HG02973 (cell line): ENCODE measurements around the gene ABHD10.

Experiments used
- ATAC-seq: cut with Tn5 transposase; IDR thresholded peaks from one replicate; pipeline ENCODE4 v1.9.1; 2021; ENCODE audit warnings: moderate library complexity; ENCODE audit not compliant: unreplicated experiment

ABHD10 gene

DNA sequence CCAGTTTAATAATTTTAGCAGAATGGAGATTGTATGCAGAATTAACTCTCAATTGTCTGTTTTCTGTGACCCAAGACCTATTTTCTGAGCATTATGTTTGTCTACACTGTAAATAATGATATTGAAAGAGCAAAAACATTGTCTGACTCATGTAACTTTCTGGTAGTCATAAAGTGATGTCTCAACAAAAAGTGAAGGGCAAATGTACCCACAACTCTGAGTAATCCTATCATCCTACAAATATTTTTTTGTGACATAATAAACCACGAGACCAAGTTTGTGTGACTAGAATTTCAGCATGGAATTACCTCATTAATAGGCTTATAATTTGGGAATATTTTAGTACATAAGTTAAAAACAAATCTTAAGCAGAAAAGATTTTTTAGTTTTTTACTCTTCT is 15.4 kb upstream of the ABHD10 start:
- ATAC-seq = no peak

DNA sequence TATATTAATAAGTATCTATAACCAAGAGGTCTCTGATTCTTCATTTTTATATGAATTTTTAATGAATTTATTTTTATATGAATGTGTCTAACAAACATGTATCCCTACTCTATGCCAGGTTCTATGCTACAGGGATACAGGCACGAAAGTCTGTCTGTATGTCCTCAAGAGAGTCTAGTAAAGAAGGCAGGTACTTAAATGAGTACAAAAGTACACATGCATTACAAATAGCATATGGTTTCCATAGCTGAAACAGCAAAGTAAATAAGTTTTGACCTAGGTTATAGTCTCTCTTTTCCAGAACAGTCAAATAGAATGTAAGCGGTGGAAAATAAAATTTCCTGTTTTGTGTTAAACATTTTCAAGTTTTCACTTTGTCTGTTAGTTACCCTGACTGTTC is 13.3 kb upstream of the ABHD10 start:
- no peak for ATAC-seq

DNA sequence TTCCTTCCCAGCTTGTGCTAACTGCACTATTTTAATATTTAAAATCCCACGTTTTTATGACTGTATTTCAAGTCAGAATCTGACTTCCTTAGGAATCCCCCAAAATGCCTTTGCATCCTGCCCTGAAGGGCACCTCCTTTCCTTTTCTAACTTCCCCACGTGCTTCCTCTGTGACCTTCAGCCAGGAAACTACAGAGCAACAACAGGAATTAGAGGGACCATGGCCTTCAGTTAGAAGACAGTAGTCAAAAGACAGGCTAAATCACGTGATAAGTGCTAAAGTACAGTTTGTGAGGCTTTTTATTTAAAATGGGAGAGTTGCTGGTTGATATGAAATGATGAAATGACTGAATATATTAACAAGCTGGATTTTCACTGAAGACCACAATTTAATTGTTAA is 11.8 kb upstream of the ABHD10 start:
- ATAC-seq = no peak

DNA sequence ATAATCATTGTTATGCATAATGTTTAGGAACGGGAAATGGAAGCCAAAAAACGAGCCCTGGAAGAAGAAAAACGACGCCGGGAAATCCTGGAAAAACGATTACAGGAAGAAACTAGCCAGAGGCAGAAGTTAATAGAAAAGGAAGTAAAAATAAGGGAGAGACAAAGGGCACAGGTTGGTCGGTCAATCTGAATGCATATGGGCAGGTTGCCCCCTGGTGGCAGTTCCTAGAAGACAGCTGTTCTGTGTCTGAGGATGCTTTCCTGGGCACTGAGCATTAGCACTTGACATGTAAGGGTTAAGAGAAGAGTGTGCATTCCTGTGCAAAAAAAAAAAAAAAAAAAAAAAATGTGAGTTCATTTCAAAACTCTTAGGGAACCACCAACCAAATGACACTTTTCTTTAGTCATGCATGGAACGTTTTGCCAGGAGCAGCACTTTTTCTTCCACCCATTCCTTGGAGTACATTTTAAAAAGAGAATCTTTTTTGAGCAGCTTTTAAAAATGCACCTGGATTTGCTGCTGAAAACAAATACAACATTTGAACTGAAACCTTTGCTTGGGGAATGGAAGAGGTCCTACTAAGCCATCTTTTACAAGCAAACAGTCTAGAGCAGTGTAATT is 11.1 kb upstream of the ABHD10 start:
- peak; percentile 95 for ATAC-seq

DNA sequence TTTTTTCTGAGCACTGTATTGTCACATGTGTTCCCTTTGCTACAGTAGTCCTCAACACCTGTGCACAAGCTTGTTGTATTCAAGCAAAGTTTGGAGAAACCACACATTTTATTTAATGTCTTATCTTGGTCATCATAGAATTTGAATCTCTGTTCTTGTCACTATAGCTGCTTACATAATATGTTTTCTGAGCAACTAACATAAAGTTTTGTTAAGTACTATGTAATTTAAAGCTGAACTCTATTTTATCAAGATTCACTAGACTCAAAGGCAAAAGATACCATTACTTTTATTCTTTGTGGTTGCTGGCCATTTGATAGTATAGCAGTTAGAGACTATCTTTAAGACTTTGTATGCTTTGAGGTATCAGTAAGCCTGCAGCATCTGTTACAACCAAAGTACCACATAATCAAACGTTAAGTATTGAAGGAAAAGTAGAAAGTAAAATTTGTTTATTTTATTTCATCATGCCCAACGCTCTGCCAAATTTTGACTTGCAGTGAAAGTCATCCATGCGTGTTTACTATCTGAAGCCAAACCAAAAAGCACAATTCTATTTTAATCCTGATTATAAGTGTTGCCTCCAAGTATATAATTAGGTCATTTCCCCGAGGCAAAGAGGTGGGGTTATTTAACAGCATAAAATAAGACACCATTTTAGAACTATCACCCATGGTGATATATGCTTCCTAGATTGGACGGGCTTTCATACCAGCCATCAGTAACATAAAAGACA is 10.3 kb upstream of the ABHD10 start:
- no peak for ATAC-seq

DNA sequence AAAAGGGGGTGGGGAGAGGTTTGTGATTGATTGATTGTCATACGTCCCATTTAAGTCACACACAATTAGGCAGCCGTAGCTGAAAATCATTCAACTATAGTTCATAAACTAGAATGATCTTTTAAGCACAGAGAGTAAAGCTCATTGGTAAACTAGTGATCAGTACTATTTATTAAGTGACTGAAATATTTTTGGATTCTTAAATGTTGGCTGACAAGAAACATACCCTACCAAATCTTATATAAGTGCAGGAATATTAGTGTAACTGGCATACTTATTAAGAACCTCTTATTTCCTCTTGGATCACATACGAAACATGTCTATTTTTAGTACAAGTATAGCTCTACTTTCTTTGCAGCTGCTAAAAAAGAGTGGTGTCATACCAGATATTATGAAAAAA is 8.4 kb upstream of the ABHD10 start:
- ATAC-seq = no peak

DNA sequence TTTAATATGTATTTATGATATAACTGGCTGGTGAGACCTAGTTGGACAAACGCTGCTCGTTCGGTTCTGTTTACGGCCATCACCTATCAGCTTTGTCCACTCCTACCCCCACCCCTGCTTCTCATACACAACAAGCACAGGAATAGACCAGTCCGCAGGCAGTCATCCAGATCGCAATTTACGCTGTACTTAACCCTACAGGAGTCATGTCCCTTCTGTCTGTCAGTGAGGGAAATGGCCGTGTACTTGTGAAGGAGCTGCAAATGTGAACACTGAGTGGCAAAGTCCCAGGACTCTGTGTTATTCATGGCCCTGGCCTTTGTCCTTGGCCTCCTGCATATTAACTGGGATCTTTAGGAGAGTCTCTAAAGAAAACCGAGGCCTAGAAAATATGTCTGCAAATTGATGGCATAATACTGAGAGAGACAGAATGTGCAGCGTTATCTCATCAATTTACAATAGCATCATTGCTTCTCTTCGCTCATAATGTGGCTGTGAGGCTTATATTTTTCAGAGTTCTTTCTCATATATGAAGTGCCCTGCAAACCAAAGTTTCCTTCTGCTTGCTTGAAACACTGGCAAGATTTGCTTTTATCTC is 7.2 kb upstream of the ABHD10 start:
- no peak for ATAC-seq

DNA sequence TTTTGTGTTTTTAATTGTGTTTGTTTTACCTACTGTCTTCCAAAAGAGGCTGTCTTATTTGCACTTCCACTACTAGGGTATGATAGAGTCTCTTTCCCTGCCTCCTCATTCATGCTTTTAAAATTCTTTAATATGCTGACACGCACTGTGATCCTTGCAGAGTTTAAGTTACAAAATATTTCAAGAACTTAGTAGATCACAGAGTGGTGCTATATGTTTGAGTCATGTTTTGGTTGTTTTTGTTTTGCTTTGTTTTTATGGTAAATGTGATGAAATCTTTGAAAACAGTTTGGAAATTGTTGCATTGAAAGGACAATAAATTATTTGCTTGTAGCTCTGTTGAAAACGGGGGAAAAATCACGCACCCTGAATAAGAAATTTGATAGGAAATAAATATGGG is 5.9 kb upstream of the ABHD10 start:
- ATAC-seq = no peak

DNA sequence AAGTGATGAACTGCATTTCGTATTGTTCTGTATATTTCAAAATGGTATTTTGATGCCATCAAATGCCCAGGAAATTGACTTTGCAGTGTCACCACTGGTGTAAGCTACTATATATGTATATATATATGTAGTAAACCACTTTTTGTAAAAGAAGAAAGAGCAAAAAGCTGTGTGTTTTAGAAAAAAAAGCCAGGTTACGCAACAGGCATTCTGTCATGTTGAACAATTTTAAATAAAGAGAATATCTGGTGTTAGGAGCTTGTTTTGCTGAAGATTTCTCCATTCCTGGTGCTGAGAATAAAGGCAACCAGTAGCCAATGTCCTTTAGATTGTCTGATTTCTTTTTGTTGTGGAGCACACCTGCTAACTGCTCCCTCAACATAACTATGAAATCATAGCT is 3.7 kb upstream of the ABHD10 start:
- no peak for ATAC-seq

DNA sequence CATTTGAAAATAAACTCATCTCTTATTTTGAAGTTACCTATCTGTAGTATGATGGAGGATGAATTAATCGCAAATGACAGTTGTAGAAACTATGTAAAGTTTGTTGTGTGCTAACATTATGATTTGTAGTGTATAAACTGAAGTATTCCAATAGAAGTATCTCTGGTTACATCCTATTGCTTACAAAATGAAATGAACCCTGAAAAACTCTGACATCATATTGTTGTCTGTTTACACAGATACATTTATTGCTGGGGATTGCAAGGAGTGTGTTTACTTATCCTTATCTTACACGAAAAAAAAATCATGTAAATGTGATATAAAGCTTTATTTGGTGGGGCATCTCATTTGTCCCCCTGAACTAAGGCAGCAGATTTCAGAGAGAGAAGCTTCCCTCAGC is 2.6 kb upstream of the ABHD10 start:
- ATAC-seq = no peak

DNA sequence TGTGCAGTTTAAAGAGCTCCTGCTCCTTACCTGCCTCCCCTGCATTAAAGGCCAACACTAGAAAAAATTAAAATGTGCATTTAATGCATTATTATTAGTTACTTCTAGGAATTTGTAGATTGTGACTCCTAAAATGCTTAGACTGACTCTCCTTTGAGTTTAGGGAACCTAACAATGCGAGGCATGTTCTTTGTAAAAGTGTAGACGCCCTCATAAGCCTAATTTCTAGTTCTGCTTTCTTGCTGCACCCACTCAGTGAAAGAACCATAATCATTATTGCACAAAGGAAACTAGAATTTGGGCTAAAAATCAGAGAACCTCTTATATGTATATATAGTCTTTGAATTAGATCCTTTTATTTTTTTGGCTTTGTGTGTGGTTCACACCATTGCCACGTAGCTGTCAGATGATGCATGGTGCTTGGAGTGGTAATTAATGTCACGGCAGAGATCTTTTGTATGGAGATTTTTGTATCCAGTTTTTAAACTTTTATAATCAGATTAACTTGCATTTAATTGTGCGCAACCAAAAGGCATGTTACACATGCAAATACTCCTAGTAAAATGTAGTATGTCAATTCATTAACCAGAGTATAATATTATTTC is 710 bp downstream of the ABHD10 start:
- ATAC-seq = peak; percentile 57

DNA sequence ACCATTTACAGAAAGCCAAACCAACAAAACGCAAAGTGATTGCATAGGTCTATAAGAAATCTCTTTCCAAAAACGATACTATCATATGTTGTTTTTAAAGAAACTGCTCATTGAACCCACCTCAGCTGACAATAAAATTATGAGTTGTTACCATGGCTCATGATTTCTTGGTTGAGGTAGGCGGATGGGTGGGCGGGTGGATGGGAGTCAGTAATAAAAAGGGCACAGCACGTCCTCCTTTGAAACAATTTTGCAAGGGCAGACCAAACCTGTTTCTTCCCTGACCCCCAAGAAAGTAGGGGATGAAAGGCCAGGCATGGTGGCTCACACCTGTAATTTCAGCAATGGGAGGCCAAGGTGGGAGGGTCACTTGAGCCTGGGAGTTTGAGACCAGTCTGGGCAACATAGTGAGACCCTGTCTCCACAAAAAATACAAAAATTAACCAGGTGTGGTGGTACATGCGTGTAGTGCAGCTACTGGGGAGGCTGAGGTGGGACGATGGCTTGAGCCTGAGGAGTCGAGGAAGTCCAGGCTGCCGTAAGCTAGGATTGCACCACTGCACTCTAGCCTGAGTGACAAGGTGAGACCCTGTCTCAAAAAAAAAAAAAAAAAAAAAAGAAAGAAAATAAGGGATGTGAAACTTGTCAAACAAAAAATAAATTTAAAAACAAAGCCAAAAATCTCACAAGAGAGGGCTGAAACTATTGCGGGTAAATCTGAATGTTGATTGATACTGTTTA is 2.1 kb downstream of the ABHD10 start:
- no peak for ATAC-seq

DNA sequence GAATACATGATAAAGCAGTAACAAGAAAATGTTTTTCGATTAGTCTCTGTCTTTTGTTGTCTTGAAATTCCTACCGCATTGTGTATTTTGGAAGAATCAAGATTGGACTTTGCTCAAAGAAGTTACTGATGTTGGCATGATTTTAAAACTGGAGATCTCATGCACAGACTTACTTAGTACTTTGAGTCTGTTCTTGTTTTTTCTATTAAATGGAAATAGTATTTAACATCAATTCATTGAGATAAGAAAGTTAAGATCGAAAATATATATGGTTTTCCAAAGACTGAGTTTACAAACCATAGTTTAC is 2.6 kb downstream of the ABHD10 start:
- no peak for ATAC-seq

DNA sequence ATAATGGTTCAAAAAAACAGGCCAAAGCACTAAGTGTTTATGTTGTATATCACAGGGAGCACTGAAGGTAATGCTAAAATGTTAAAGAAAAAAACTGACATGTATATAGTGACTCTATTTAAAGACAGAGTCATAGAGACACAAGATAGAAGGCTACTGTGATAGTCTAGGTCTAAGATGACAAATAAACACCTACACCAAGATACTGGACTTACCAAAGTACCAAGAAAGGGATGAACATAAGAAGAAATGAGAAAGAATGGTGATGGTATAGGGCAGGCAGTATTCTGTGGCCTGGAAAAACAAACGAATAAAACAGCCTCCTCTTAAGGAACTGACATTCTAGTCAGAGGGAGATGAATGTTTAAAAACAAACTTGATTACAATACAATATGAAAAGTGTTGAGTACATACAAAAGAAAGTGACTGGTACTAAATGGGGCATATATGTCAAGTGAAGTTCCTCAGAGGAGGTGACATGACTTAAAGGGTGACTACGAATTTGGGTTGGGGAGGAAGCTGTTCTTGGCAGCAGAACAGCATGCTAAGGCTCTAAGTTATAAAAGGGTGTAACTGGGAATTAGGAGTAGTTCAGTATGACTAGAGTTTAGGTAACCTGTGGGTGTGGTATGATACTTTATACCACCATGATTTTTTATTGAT is 5.9 kb downstream of the ABHD10 start:
- ATAC-seq = no peak

DNA sequence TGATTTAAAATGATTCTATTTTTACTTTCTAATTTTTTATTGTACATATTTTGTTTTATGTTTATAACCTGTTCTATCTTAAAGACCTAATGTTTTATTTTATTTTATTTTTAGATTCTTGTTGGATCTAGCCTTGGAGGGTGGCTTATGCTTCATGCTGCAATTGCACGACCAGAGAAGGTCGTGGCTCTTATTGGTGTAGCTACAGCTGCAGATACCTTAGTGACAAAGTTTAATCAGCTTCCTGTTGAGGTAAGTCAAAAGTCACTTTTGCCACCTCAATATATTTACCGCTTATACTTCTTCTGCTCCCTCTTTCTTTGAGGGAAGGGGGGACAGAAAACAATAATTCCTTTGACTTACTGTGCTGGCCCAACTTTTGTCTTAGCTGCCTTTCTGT is 8.0 kb downstream of the ABHD10 start:
- no peak for ATAC-seq

DNA sequence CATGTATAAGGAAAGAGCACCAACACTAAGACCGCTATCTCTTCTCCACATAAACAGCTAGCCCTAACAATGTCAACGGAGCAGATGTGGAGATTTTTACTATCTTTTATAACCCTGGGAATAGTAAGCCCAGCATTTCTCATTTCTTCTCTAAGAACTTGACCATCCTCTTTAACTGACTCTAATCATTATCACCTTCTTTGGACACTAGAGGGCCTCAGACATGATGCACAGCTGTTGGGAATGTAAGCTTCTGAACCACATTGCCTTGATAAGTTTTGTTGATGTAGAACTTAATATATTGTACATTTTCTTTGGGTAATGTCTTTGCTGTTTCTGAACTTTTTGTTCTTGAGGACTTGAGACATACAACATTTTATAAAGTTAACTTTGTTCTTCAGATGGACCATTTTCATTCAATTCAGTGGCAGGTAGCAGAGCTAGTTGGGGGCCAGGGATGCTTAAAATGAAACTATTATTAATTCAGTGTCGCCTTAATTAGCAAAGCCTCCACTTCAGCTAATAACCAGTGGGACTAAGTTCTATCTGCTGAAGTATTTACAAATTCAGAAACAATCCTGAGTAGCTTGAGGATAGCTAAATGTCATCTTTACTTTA is 10.3 kb downstream of the ABHD10 start:
- ATAC-seq = peak; percentile 80

DNA sequence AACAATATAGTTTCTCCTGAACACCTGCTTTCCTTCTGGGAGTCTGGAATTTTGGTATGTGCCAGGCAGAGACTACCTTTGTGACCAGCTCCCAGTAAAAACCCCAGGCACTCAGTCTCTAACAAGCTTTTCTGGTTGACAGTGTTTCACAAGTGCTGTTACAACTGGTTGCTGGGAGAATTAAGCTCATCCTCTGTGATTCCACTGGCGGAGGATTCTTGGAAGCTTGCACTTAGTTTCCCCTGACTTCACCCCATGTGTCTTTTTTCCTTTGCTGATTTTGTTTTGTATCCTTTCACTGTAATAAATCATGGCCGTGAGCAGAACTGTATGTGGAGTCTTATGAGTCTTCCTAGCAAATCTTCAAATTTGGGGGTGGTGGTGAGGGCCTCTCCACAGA is 14.2 kb downstream of the ABHD10 start:
- ATAC-seq = no peak

DNA sequence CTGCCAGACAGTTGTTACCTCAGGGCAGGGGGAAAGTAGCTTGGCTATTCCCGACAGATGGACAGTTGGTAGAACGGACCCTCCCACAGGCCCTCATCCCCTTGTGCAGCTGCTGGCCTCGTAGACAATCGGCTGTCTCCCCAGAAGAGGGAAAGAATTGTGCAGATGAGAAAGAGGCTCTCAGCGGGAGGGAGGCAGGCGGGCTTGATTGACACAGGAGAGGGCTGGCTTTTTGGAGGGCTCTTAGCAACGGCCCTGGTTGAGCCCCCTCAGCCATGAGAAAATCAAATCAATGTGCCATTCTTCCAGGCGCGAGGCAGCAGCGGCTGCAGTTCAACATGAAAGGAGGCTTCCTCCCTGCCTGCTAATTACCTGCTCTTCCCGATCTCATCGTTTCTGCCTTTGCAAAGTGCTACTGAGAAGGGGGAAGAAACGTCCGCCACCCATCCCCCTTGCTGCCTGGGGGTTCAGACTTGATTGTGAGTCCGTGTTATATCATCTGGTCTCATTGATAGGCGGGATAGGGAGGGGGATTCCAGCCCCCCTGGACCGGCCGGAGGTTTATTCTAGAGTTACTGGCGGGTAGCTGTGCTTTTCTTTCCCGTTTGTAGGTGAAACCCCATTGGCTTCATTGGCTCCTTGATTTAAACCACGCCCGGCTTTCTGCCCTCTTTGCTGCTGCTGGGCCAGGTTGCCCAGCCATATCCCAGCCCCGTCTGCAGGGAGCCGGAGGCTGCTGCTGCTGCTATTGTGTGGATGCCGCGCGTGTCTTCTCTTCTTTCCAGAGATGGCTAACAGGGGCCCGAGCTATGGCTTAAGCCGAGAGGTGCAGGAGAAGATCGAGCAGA is 20.0 kb downstream of the ABHD10 start, which contains the start of gene TAGLN3:
TSS of gene TAGLN3 (plus strand) at position 287 of the 848 bp plus-strand sequence. CDS start at position 788, 501 bp downstream.
- no peak for ATAC-seq

DNA sequence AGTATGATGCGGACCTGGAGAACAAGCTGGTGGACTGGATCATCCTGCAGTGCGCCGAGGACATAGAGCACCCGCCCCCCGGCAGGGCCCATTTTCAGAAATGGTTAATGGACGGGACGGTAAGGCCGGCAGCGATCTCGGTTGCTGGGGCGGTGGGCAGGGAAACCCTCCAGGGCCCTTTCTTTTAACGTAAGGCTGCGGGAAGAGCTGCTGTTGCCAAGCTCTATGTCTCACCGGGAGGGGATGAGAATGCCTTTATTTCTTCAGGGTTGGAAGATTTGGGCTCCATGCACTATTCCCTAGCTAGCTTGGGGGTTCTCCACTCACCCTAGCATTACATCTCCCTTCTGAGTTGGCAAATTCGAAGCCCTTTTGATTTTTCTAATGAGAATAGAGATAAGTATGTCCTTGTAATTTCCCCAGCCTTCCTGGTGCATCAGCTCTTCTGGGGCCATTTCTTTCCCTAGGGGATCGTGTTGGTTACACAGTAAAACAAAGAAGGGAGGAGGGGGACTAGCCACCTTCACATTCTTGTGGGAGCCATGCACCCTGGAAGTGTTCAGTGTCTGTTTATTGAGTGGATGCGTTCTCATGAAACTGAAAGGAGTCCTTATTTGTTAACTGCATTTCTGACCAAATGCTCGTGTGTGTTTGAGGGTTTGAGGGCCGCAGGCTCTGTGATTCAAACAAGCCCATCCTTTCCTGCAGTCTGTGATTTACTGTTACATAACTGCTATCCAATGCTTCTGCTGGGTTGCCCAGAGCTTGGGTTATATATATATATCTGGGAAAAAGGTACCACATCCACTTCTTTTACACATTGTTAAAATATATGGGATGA is 20.9 kb downstream of the ABHD10 start:
- ATAC-seq = no peak
